Dedifferentiated amniotic fluid mesenchymal stem cell (primary cell): ENCODE data around the gene JSRP1.
A peak's percentile ranks its signal among the peaks of the same experiment; 100 is the strongest.

ENCODE experiments used
- DNase-seq: peaks from one replicate; pipeline ENCODE4 v3.0.0-alpha.2; 2016; ENCODE audit errors: extremely low spot score

The JSRP1 gene, protein sequence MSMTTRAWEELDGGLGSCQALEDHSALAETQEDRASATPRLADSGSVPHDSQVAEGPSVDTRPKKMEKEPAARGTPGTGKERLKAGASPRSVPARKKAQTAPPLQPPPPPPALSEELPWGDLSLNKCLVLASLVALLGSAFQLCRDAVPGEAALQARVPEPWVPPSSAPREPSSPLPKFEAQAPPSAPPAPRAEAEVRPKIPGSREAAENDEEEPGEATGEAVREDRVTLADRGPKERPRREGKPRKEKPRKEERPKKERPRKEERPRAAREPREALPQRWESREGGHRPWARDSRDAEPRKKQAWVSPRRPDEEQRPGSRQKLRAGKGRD

GRCh38 chr19:2255982-2256685, at the start of gene JSRP1:
Gene JSRP1, minus strand, starts transcription at chr19:2256417. Its CDS starts 1,103 bp downstream, at chr19:2255314.
- no peak for DNase-seq

- no peak for DNase-seq
Measured at GRCh38 chr19:2305452-2306280, 49.4 kb upstream of the JSRP1 start.

- DNase-seq: no peak
Measured at GRCh38 chr19:2303211-2303798, 47.1 kb upstream of the JSRP1 start.

- DNase-seq: no peak
Measured at GRCh38 chr19:2302319-2303210, 46.3 kb upstream of the JSRP1 start.

- DNase-seq: no peak
Measured at GRCh38 chr19:2300533-2300932, 44.3 kb upstream of the JSRP1 start.

GRCh38 chr19:2296141-2296540, 39.9 kb upstream of the JSRP1 start:
- no peak for DNase-seq

- peak; percentile 54 for DNase-seq
Measured at GRCh38 chr19:2294687-2295335, 38.6 kb upstream of the JSRP1 start.

DNA sequence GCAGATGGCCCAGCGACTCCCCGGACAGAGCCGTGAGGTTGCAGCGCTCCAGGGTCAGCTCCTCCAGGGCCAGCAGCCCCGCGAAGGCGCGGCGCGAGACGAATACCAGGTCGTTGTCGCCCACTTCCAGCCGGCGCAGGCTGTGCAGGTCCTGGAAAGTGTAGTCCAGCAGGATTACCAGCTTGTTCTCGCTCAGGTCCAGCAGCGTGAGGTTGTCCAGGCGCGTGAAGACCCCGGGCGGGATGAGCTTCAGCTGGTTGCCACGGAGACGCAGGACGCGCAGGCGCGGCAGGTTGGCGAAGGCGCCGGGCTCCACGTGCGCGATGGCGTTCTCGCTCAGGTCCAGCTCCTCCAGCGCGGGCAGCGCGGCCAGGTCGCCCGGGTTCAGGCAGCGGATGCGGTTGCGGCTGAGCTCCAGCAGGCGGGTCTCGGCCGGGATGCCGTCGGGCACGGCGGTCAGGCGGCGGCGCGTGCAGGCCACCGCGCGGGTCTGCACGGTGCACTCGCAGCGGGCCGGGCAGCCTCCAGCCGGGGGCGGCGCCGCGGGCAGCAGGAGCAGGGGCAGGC, 35.1 kb upstream of the JSRP1 start:
- no peak for DNase-seq

DNA sequence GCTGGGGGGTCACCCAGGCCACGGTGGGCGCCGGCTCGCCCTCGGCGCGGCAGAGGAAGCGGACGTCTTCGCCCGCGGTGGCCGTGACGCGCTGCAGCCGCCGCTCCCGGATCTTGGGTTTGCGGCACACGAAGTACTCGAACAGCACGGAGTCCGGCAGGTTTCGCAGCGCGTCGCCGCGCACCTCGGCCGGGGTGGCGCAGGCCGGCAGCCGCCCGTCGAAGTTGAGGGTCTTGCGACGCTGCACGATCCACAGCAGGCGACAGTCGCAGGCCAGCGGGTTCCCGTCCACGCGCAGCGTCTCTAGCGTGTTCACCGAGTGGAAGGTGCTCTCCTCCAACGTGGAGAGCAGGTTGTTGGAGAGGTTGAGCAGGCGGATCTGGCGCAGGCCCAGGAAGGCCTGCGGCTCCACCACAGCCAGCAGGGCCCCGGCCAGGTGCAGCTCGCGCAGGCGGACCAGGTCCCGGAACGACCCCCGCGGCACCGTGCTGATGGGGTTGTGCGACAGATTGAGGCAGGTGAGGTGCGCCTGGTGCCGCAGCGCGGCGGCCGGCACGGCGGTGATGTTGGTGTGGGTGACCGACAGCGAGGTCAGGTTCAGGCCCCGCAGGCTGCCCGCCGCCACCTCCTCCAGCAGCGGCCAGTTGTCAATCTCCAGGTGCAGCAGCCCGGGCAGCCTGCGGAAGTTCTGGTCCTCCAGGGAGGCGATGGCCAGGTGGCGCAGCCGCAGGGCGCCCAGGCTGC, 34.4 kb upstream of the JSRP1 start:
- DNase-seq: no peak

DNA sequence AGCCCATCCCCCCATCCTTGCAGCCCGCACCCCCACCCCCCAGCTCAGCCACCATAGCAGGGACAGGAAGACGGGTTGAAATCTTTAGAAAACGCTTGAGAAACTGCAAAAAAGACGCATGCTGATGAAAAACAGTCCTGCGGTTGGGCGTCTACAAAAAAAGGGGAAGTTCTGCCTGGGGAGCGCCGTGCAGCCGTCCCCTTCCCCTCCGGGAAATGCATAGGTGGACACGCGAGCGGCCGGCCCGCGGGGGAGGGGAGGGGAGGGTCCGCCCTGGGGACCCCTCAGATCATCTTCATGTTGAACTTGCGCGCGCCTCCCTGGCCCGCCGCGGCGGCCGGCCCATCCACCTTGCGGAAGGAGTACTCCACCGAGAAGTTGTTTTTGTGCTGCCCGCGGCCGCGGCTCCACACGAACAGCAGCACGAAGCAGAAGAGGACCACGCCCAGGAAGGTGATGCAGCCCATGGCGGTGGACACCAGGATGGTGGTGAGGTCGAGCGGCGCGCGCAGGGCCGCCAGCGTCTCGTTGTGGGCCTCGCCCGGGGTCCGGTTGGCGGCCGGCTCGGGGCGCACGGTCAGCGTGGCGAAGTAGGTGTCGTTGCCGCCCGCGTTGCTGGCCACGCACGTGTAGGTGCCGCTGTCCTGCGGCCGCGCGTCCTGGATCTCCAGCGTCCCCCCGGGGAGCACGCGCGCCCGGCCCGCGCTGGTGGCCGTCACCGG, 33.7 kb upstream of the JSRP1 start:
- DNase-seq: no peak

GRCh38 chr19:2288818-2289713, 32.8 kb upstream of the JSRP1 start:
- DNase-seq: no peak

GRCh38 chr19:2288338-2288817, 32.2 kb upstream of the JSRP1 start:
- DNase-seq: no peak

GRCh38 chr19:2287585-2288337, 31.5 kb upstream of the JSRP1 start:
- no peak for DNase-seq

DNA sequence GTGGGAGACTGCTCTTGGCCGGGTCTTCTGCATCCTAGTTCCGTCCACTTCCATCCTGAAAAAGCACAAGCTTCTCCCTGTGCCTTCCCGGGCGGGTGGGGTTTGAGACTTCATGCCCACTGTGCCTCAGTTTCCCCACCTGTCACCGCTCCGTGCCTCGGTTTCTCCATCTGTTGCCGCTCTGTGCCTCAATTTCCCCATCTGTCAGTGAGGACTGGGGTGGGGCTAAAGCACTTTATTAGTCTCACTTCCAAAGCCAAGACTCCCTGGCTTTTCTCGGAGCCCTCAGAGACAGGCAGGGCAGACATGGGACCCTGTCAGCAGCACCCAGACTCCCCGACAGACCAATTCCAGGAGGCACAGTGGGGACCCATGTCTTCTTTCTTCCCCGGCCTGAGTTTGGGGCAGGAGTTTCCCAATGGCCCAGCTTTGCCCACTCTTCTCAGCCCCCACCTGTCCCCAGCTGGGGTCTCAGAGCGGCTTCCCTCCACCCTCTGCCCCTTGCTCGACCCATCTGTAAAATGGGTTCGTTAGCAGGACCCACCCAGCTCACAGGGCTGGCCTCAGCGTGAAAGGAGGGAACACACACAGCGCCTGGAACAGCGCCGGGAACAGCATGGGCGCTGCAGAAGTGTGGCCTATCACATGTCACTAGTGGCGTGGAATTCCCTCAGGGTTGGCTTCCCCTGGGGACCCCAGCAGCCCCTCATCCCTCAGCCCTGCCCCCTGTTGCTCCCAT, 30.4 kb upstream of the JSRP1 start:
- DNase-seq: no peak

- DNase-seq: no peak
Measured at GRCh38 chr19:2283835-2284507, 27.8 kb upstream of the JSRP1 start.

- no peak for DNase-seq
Measured at GRCh38 chr19:2282862-2283237, 26.6 kb upstream of the JSRP1 start.
